Smooth muscle cell (in vitro differentiated cells): ENCODE measurements around the gene TPST1. TPM values are rescaled to one million over a fixed set of nuclear protein-coding genes. Genes with fewer than 3 reads are reported as not detected.
"Not testable (repeated sequence)": the region's sequence is repeated elsewhere in the genome, so short reads cannot be mapped to it uniquely, and the experiment has no call there.

Source experiments
- DNase-seq: peaks from one replicate; lab custom pipeline; 2025; ENCODE audit not compliant: unreplicated experiment; lab: John Stamatoyannopoulos, UW
- H2AFZ ChIP-seq: fragments of 200-600 bp; sonication (generic); 2 replicates; pipeline ENCODE4 v1.6.0; 2016; ENCODE audit warnings: antibody characterized with exemption, low read depth, mild to moderate bottlenecking
- H3F3A ChIP-seq: fragments of 200-600 bp; sonication (generic); 2 replicates; pipeline ENCODE4 v1.6.0; 2017; ENCODE audit warnings: antibody characterized with exemption, low read depth
- H3K27ac ChIP-seq: fragments of 200-600 bp; sonication (generic); 2 replicates; pipeline ENCODE4 v1.5.1; 2016; ENCODE audit warnings: low read depth, mild to moderate bottlenecking
- H3K27me3 ChIP-seq: fragments of 200-600 bp; sonication (generic); 2 replicates; pipeline ENCODE4 v1.6.1; 2016; ENCODE audit warnings: low read depth, mild to moderate bottlenecking
- H3K36me3 ChIP-seq: fragments of 200-600 bp; sonication (generic); 2 replicates; pipeline ENCODE4 v1.5.1; 2016; ENCODE audit warnings: low read depth
- H3K4me1 ChIP-seq: fragments of 200-600 bp; sonication (generic); 2 replicates; pipeline ENCODE4 v1.5.1; 2016; ENCODE audit warnings: low read depth
- H3K4me2 ChIP-seq: fragments of 200-600 bp; sonication (generic); 2 replicates; pipeline ENCODE4 v1.6.0; 2016; ENCODE audit warnings: mild to moderate bottlenecking
- H3K4me3 ChIP-seq: fragments of 200-600 bp; sonication (generic); 2 replicates; pipeline ENCODE4 v1.5.1; 2016; ENCODE audit warnings: mild to moderate bottlenecking
- H3K79me2 ChIP-seq: fragments of 200-600 bp; sonication (generic); 2 replicates; pipeline ENCODE4 v1.6.0; 2016; ENCODE audit warnings: low read depth, mild to moderate bottlenecking
- H3K9ac ChIP-seq: fragments of 200-600 bp; sonication (generic); 2 replicates; pipeline ENCODE4 v1.6.0; 2016; ENCODE audit warnings: low read depth
- H3K9me3 ChIP-seq: fragments of 200-600 bp; sonication (generic); replicated peaks from 2 replicates; pipeline ENCODE4 v1.5.1; 2016; ENCODE audit warnings: low read depth
- H4K20me1 ChIP-seq: fragments of 200-600 bp; sonication (generic); 2 replicates; pipeline ENCODE4 v1.6.0; 2016; ENCODE audit warnings: low read depth
- CTCF ChIP-seq: fragments of 200-600 bp; sonication (generic); IDR thresholded peaks from 2 replicates; pipeline ENCODE4 v1.5.1; 2017; ENCODE audit warnings: borderline replicate concordance, mild to moderate bottlenecking, antibody characterized with exemption; ENCODE audit not compliant: insufficient read depth, poor library complexity, severe bottlenecking
- WGBS: methylation state at CpG from one replicate; pipeline ENCODE4 v1.1.7; 2016; ENCODE audit warnings: low lambda C conversion rate; 5-methylcytosine and 5-hydroxymethylcytosine counted together
- polyA plus RNA-seq: library from polyadenylated mRNA; unstranded; fragments of >200 nt; fragmentation: Nextera tagmentation; extraction: Ambion mirVana; gene quantifications from 2 replicates; pipeline ENCODE4 v1.2.1, GENCODE V29; 2016
- total RNA-seq: library from RNA; depleted of rRNA; stranded (reverse); fragments of >200 nt; gene quantifications from 2 replicates; pipeline ENCODE4 v1.2.3, GENCODE V29; 2014

The TPST1 gene
- total and polyA plus RNA-seq, 2 experiments from 2014 or later = 133 to 139 TPM

- H3K9ac ChIP-seq = no peak overlapping the region
- no peaks in the 10 kb centered on the region for H3F3A ChIP-seq
- H4K20me1 ChIP-seq = no peaks in the 10 kb centered on the region
- no peaks in the 10 kb centered on the region for H3K79me2 ChIP-seq
- H3K4me3 ChIP-seq = no peak overlapping the region
- H3K9me3 ChIP-seq = no peaks in the 10 kb centered on the region
- no peak for TF ChIP-seq CTCF
- 77% methylated on average over 5 of the region's 5 CpGs for WGBS
- H3K27me3 ChIP-seq = no peaks in the 10 kb centered on the region
- H3K4me1 ChIP-seq = no peaks in the 10 kb centered on the region
- H3K27ac ChIP-seq = no peak overlapping the region
- H2AFZ ChIP-seq = no peak overlapping the region
- no peak for DNase-seq
- no peaks in the 10 kb centered on the region for H3K36me3 ChIP-seq
- no peak overlapping the region for H3K4me2 ChIP-seq
Observed at GRCh38 chr7:66363635-66364034, 158.5 kb downstream of the TPST1 start.

- H3K4me3 ChIP-seq, H3K36me3 ChIP-seq, DNase-seq, H3K9ac ChIP-seq, H3K4me1 ChIP-seq, H2AFZ ChIP-seq, H3K9me3 ChIP-seq, H3F3A ChIP-seq, H3K27me3 ChIP-seq, H3K4me2 ChIP-seq, H3K27ac ChIP-seq, H3K79me2 ChIP-seq, H4K20me1 ChIP-seq: not testable (repeated sequence)
- WGBS = 98% methylated on average over 14 of the region's 14 CpGs
Observed at GRCh38 chr7:66365031-66365430, 159.9 kb downstream of the TPST1 start.

- Histone ChIP-seq H3K27ac (no peak overlapping the region), H4K20me1 (no peaks in the 10 kb centered on the region), H2AFZ (no peak overlapping the region), H3K36me3 (no peaks in the 10 kb centered on the region), H3K4me3 (no peak overlapping the region), H3K9me3 (no peaks in the 10 kb centered on the region), H3K79me2 (no peaks in the 10 kb centered on the region), H3K4me2 (no peak overlapping the region), H3K4me1 (no peaks in the 10 kb centered on the region), H3F3A (no peaks in the 10 kb centered on the region), H3K27me3 (no peaks in the 10 kb centered on the region), H3K9ac (no peak overlapping the region)
- TF ChIP-seq CTCF = no peak
- 89% methylated on average over 7 of the region's 7 CpGs for WGBS
- DNase-seq = no peak
Observed at GRCh38 chr7:66371096-66371824, 166.1 kb downstream of the TPST1 start.

- not testable (repeated sequence) for H3K36me3 ChIP-seq, H2AFZ ChIP-seq, H3K9ac ChIP-seq, H4K20me1 ChIP-seq, H3F3A ChIP-seq, H3K4me3 ChIP-seq, H3K4me1 ChIP-seq, H3K27me3 ChIP-seq, H3K79me2 ChIP-seq, H3K27ac ChIP-seq, H3K9me3 ChIP-seq, H3K4me2 ChIP-seq, DNase-seq
- WGBS = 87% methylated on average over 5 of the region's 5 CpGs
Observed at GRCh38 chr7:66374141-66374840, 169.2 kb downstream of the TPST1 start.
